ENCODE results near the gene SNTG2.

Gene SNTG2

DNA sequence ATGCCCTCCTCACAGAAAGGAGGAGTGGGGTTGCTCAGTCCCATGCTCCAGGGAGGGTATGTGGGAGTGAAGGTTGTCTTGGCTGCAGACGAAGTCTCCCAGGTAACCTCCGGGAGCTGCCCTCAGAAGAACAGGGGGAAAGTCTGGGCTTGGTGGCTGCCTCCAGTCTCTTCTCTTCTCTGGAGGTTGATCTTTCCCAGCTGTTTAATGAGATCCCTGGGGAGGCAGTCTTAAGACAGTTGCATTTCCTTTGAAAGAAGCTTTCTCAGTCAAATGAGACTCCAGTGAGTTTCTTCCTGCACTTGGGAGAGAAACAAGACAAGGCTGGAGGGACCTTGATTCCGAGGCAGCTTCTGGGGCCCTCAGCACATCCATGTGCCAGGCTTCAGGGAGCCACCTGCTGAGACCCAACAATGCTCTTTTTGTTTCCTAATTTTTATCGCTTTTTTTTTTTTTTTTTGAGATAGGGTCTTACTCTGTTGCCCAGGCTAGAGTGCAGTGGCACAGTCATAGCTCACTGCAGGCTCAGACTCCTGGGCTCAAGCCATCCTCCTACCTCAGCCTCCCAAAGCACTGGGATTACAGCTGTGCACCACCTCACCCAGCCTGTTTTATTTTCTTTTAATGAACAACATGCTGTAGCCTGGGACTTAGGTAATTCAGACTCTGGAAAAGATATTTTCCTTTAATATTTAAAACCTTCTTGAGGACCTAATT lies 390.9 kb downstream of the SNTG2 start:
- TF ChIP-seq, protein P1, sequence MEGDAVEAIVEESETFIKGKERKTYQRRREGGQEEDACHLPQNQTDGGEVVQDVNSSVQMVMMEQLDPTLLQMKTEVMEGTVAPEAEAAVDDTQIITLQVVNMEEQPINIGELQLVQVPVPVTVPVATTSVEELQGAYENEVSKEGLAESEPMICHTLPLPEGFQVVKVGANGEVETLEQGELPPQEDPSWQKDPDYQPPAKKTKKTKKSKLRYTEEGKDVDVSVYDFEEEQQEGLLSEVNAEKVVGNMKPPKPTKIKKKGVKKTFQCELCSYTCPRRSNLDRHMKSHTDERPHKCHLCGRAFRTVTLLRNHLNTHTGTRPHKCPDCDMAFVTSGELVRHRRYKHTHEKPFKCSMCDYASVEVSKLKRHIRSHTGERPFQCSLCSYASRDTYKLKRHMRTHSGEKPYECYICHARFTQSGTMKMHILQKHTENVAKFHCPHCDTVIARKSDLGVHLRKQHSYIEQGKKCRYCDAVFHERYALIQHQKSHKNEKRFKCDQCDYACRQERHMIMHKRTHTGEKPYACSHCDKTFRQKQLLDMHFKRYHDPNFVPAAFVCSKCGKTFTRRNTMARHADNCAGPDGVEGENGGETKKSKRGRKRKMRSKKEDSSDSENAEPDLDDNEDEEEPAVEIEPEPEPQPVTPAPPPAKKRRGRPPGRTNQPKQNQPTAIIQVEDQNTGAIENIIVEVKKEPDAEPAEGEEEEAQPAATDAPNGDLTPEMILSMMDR (IDR thresholded peaks at IDR 0.05; ENCODE audit: low read depth, low read length) = no peak
- Histone ChIP-seq H3K27me3 (ENCODE audit: insufficient read depth, low read depth, severe bottlenecking) (no peaks in the 10 kb centered on the region), H3K36me3 (no peaks in the 10 kb centered on the region), H3K4me3 (ENCODE audit: low read depth, low read length) (no peak overlapping the region), H3K27ac (no peak overlapping the region), H3K9me3 (ENCODE audit: severe bottlenecking) (no peaks in the 10 kb centered on the region)
- DNase-seq = no peak

DNA sequence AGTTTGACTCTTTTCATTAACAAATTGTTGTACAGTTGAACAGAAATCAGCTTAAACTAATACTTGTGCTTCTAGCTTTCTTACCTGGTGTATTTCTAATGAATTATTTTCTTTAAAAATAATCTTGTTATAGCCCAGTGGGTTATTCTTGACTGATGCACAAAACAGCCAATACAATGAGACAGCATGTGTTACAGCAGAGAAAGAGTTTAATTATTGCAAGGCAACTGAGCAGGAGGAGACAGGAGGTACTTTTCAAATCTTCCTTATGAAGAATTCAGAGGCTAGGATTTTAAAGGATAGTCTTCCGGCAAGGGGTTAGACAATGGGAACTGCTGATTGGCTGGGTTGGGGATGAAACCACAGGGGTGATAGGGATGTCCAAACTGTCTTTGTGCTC lies 398.1 kb downstream of the SNTG2 start:
- Histone ChIP-seq H3K36me3 (no peaks in the 10 kb centered on the region), H3K27ac (no peak overlapping the region), H3K4me3 (ENCODE audit: low read depth, low read length) (no peak overlapping the region), H3K27me3 (ENCODE audit: insufficient read depth, low read depth, severe bottlenecking) (no peaks in the 10 kb centered on the region), H3K9me3 (ENCODE audit: severe bottlenecking) (peaks cover 12% of the 10 kb centered on the region)
- no peak for DNase-seq
- TF ChIP-seq, protein P1 (IDR thresholded peaks at IDR 0.05; ENCODE audit: low read depth, low read length) = no peak

DNA sequence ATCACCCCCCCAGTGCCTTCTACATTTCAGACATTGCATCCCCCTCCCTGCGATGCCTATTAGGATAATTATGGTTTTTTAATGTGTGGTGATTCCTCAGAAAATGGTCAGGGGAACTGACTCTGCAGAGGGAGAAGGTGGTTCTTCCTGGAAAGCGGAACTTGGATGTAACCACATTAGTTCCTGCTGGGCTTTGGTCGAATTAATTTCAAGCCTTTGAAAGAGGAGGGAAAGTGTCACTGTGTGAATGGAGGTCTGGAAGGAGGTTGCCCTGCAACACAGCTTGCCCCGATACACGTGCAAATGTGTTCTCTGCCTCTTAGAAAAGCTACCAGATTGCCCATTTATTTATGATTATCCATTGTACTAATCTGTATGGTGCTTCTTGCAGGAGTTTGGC lies 399.5 kb downstream of the SNTG2 start:
- no peak for DNase-seq
- no peaks in the 10 kb centered on the region for H3K27me3 ChIP-seq (ENCODE audit: insufficient read depth, low read depth, severe bottlenecking)
- TF ChIP-seq, protein P1 (IDR thresholded peaks at IDR 0.05; ENCODE audit: low read depth, low read length) = no peak
- peaks cover 12% of the 10 kb centered on the region for H3K9me3 ChIP-seq (ENCODE audit: severe bottlenecking)
- no peaks in the 10 kb centered on the region for H3K36me3 ChIP-seq
- no peak overlapping the region for H3K4me3 ChIP-seq (ENCODE audit: low read depth, low read length)
- no peak overlapping the region for H3K27ac ChIP-seq

DNA sequence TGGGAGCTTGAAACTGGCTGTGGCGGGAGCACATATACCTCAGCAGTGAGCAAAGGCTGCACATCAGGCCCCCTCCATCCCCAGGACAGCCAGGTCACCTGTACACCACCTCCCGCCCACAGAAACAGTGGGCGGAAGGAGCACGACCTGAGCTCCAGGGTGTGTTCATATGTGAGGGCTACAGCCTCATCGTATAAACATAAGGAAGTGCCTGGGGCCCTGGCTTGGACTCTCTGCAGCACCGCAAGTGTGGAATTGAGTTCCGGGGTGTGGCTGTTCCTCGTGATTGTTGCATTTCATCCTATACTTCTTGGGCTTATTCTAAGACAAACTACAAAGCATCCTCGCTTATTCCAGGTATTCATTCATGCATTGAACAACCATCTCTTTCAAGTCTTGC lies 402.5 kb downstream of the SNTG2 start:
- Histone ChIP-seq H3K27me3 (ENCODE audit: insufficient read depth, low read depth, severe bottlenecking) (no peaks in the 10 kb centered on the region), H3K9me3 (ENCODE audit: severe bottlenecking) (peaks cover 12% of the 10 kb centered on the region), H3K27ac (no peak overlapping the region), H3K4me3 (ENCODE audit: low read depth, low read length) (no peak overlapping the region), H3K36me3 (no peaks in the 10 kb centered on the region)
- DNase-seq = no peak
- TF ChIP-seq, protein P1 (IDR thresholded peaks at IDR 0.05; ENCODE audit: low read depth, low read length) = no peak

DNA sequence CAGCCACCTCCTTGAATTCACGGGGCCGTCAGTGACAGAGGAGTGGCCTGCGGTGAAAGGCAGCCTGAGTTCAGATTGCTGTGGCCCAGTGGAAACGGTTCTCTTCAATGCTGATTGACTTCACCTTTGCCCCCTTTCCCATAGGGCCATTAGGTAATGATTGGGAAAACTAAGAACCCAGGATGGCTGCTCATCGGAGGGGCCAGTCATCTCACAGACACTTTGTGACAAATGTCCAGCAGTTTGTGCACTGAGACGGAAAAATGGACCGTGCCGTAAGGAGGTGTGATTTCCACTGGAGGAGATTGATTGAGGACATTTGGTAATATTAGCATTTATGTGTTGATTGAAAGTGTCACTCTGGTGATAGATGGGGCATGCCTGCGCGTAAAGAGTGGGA lies 402.9 kb downstream of the SNTG2 start:
- peaks cover 8% of the 10 kb centered on the region for H3K9me3 ChIP-seq (ENCODE audit: severe bottlenecking)
- TF ChIP-seq, protein P1 (IDR thresholded peaks at IDR 0.05; ENCODE audit: low read depth, low read length) = no peak
- H3K27me3 ChIP-seq (ENCODE audit: insufficient read depth, low read depth, severe bottlenecking) = no peaks in the 10 kb centered on the region
- H3K4me3 ChIP-seq (ENCODE audit: low read depth, low read length) = no peak overlapping the region
- DNase-seq = no peak
- H3K36me3 ChIP-seq = no peaks in the 10 kb centered on the region
- no peak overlapping the region for H3K27ac ChIP-seq

DNA sequence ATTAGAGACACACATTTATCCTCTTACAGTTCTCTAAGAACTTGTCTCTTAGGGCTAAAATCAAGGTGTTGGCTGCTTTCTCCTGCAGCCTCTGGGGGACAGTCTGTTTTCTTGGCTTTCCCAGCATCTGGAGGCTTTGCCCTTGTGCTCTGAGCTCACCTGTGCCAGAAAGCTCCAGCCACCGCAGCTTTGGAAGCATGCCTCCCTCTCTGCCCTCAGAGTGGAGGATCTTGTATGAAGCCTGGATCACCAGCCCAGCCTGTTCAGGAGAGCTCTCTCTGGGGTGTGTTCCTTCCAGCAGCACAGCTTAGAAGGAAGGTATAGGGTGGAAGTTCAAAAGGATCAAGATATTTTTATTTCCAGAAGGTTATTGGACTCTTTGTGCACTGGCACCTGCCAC lies 409.5 kb downstream of the SNTG2 start:
- H3K9me3 ChIP-seq (ENCODE audit: severe bottlenecking) = no peaks in the 10 kb centered on the region
- TF ChIP-seq, protein P1 (IDR thresholded peaks at IDR 0.05; ENCODE audit: low read depth, low read length) = no peak
- no peak overlapping the region for H3K27ac ChIP-seq
- no peak for DNase-seq
- no peaks in the 10 kb centered on the region for H3K36me3 ChIP-seq
- H3K27me3 ChIP-seq (ENCODE audit: insufficient read depth, low read depth, severe bottlenecking) = no peaks in the 10 kb centered on the region
- H3K4me3 ChIP-seq (ENCODE audit: low read depth, low read length) = no peak overlapping the region

Data from WERI-Rb-1 (cell line).